HepG2 (cell line): ENCODE data around the gene SLC25A5. TPM values are rescaled to one million over a fixed set of nuclear protein-coding genes. Genes with fewer than 3 reads are reported as not detected.

Source experiments
- IKZF1 ChIP-seq: fragments of 450-650 bp; IDR thresholded peaks from 2 replicates; pipeline ENCODE4 v1.7.1; 2016
- IRF2 ChIP-seq: IDR thresholded peaks from 2 replicates; pipeline ENCODE4 v1.6.1; 2018; ENCODE audit warnings: missing genetic modification reagents, missing compliant biosample characterization
- KIAA2018 ChIP-seq: sonication (generic); formaldehyde crosslinking; IDR thresholded peaks from 2 replicates; pipeline ENCODE4 v1.5.0; 2020; ENCODE audit warnings: mild to moderate bottlenecking, missing genetic modification reagents, borderline replicate concordance
- NFAT5 ChIP-seq: sonication (generic); formaldehyde crosslinking; IDR thresholded peaks from 2 replicates; pipeline ENCODE4 v1.4.0; 2020; ENCODE audit warnings: missing genetic modification reagents
- NFIC ChIP-seq: IDR thresholded peaks from 2 replicates; pipeline ENCODE4 v1.6.1; 2012; ENCODE audit warnings: mild to moderate bottlenecking, low read length, inconsistent platforms
- NPAS2 ChIP-seq: sonication (generic); formaldehyde crosslinking; IDR thresholded peaks from 2 replicates; pipeline ENCODE4 v1.8.0; 2022; ENCODE audit warnings: mild to moderate bottlenecking, missing genetic modification reagents, borderline replicate concordance
- POLR2AphosphoS5 ChIP-seq: IDR thresholded peaks from 2 replicates; pipeline ENCODE4 v1.6.1; 2012; ENCODE audit warnings: low read depth, low read length
- SETDB1 ChIP-seq: sonication (generic); formaldehyde crosslinking; IDR thresholded peaks from 2 replicates; pipeline ENCODE4 v1.5.1; 2020; ENCODE audit warnings: missing genetic modification reagents, mild to moderate bottlenecking, borderline replicate concordance
- ZKSCAN8 ChIP-seq: IDR thresholded peaks from 2 replicates; pipeline ENCODE4 v1.6.1; 2016; ENCODE audit warnings: borderline replicate concordance, missing genetic modification reagents, missing compliant biosample characterization
- ZNF136 ChIP-seq: sonication (generic); formaldehyde crosslinking; IDR thresholded peaks from 2 replicates; pipeline ENCODE4 v1.8.1; 2022; ENCODE audit warnings: low read depth, mild to moderate bottlenecking, moderate library complexity, missing genetic modification reagents
- ZNF83 ChIP-seq: sonication (generic); formaldehyde crosslinking; IDR thresholded peaks from 2 replicates; pipeline ENCODE4 v1.4.0; 2020; ENCODE audit warnings: missing genetic modification reagents, mild to moderate bottlenecking, borderline replicate concordance
- polyA plus RNA-seq, 8 experiments: library from polyadenylated mRNA; depleted of rRNA in 3 of 8; stranded (reverse) in 7 of 8; unstranded in 1 of 8; fragments of >200 nt; fragmentation: Illumina TruSeq in 4 of 8; extraction: Trizol in 4 of 8; gene quantifications; 2 replicates each; pipeline versions ENCODE4 v1.2.1 to v1.2.3, GENCODE V29; 2011 to 2016; ENCODE audit warnings: low read depth in 4 of 8, missing spikeins in 1 of 8, mixed read lengths in 1 of 8; ENCODE audit not compliant: insufficient read depth in 1 of 8
- total RNA-seq, 5 experiments: library from RNA; depleted of rRNA; stranded (reverse); fragments of >200 nt; fragmentation: Illumina TruSeq; extraction: Trizol; gene quantifications; 2 replicates each; pipeline ENCODE4 v1.2.3, GENCODE V29; 2016; ENCODE audit warnings: low read depth in 1 of 5

Gene SLC25A5
- total and polyA plus RNA-seq, 2 of the 13 experiments (the other 11 are each of a cell fraction or from before 2014, with no cell fraction given), result 300 to 402 TPM

DNA sequence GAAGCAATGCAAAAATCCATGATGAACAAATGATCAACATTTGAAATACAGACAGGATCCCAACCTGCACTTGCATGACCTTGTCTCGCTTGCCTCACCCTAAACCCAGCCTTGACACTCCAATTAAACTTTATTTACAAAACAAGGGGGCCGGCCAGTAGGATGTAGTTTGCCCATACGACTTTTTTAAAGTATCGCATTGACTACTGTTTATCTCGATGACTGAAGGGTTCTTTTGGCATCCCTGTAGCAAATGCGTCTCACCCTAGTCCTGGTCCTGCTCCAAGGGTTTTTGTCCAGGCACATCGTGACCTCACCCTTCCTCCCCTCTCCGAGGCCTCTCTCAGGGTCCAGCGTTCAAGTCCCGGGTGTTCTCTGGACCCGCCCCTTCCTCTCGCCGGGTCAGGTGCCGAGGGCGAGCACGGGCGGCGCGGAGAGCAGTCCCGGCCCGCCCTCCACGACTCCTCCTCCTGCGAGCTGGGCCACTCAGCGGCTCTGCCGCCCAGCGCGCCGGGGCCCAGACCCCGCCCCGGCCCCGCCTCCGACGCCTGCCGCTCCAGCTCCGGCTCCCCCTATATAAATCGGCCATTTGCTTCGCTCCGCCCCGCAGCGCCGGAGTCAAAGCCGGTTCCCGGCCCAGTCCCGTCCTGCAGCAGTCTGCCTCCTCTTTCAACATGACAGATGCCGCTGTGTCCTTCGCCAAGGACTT lies at the start of gene SLC25A5 (continued):
- no peak for TF ChIP-seq NFAT5 (CRISPR knock-in tag)
- no peak for TF ChIP-seq IRF2 (CRISPR knock-in tag)
- no peak for TF ChIP-seq IKZF1
- no peak for TF ChIP-seq NFIC
- no peak for TF ChIP-seq SETDB1 (CRISPR knock-in tag)
- TF ChIP-seq ZKSCAN8 (CRISPR knock-in tag), result no peak
- no peak for TF ChIP-seq ZNF136 (CRISPR knock-in tag)
- TF ChIP-seq ZNF83 (CRISPR knock-in tag), result no peak
- TF ChIP-seq NPAS2 (CRISPR knock-in tag), result no peak
- peak; percentile 78 for TF ChIP-seq POLR2AphosphoS5
- no peak for TF ChIP-seq KIAA2018
